Right cardiac atrium (tissue), 5 donors: Measurements from ENCODE around the gene OTOG. TPM values are rescaled to one million over a fixed set of nuclear protein-coding genes. Genes with fewer than 3 reads are reported as not detected.
A peak's percentile ranks its signal among the peaks of the same experiment; 100 is the strongest.

ENCODE experiments used
- ATAC-seq, 2 donors: fragments of 200-7000 bp; cut with Tn5 transposase; one replicate each; pipeline versions ENCODE4 v1.8.0 to v1.9.1; 2020; ENCODE audit warnings: moderate library complexity in 2 of 2, mild to moderate bottlenecking in 1 of 2
- DNase-seq, 3 donors: peaks; one replicate each; pipeline ENCODE4 v3.0.0-alpha.2; 2020
- H3K27ac ChIP-seq: one replicate; pipeline ENCODE4 v1.5.1; 2013; ENCODE audit warnings: mild to moderate bottlenecking, low read length, control low read depth, moderate library complexity
- H3K27me3 ChIP-seq: one replicate; pipeline ENCODE4 v1.6.1; 2013; ENCODE audit not compliant: control insufficient read depth, insufficient read depth
- H3K4me1 ChIP-seq: one replicate; pipeline ENCODE4 v1.6.1; 2013; ENCODE audit warnings: low read length; ENCODE audit not compliant: control insufficient read depth, insufficient read depth
- H3K4me3 ChIP-seq: one replicate; pipeline ENCODE4 v1.5.1; 2013; ENCODE audit warnings: low read length, control low read depth
- H3K9me3 ChIP-seq: one replicate; pipeline ENCODE4 v1.6.1; 2013; ENCODE audit warnings: low read length; ENCODE audit not compliant: control insufficient read depth
- WGBS: extraction: QIAGEN DNeasy Blood & Tissue Kit; methylation state at CpG from one replicate; pipeline ENCODE4 v1.1.7; 2013; 5-methylcytosine and 5-hydroxymethylcytosine counted together
- intact Hi-C, 4 donors: fragments of 100-400 bp; cut with DNase I; formaldehyde crosslinking; loops; one replicate each; pipeline versions ENCODE4 v1.11.0 to v1.14.0; 2022 to 2023
- polyA plus RNA-seq: library from polyadenylated mRNA; stranded (reverse); fragments of 200-250 nt; gene quantifications from one replicate; pipeline ENCODE4 v1.2.3, GENCODE V29; 2013
- total RNA-seq, 4 donors: library from RNA; stranded (reverse); fragmentation: NEBNext Ultra II Directional; extraction: Animal tissue kit (Norgen Biotek cat#: 25700); gene quantifications; one replicate each; pipeline ENCODE4 v1.2.1, GENCODE V29; 2021
- donor health status: healthy with polysubstance abuse.
- donor health status: DM: no; HTN: yes; CAD: no.
- donor health status: DM: no; HTN: no; CAD: no.
- donor health status: DM: no; HTN: yes; CAD: no; lungs with severe emphysema.
- donor health status: DM: yes; HTN: yes; CAD: no.

OTOG gene
- total and polyA plus RNA-seq, 5 donors, result not detected

DNA sequence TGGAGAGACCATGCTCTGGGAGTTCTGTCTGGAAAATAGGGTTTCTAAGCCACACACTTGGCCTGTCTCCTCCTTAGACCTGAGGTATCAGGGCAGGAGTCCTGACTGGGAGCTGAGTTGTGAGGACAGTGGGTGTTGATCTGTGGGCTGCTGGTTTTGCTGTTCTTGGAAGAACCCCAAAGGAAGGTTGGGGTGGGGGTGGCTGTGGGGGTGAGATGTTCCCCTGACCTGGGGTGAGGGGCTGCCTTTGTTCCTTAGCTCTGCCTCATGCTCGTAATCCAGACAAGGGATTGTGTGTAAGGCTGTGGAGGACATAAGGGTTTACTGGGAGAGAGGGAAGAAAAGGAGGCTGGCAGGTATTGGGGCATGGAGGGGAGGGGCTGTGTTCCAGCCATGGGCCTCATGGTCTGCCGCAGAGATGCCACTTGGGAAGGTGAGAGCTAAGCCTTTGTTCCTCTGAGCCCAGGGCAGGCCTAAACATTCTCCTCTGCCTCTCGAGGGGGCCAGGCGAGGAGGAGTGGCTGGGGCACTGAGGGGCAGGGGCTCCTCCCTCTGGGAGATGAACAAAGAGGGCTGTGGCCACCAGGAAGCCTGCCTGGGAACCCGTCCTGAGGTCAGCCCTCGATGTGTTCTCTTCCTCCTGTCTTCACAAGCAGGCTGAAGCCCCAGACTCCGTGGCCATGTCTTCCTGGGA, 4.4 kb downstream of the OTOG start:
- Histone ChIP-seq H3K27ac (no peak overlapping the region), H3K4me1 (no peaks in the 10 kb centered on the region), H3K4me3 (no peak overlapping the region), H3K9me3 (no peaks in the 10 kb centered on the region), H3K27me3 (no peaks in the 10 kb centered on the region)
- DNase-seq (no peak), ATAC-seq (no peak)
- intact Hi-C loops, result no loop called here
- 66% methylated on average over 7 of the region's 7 CpGs for WGBS

DNA sequence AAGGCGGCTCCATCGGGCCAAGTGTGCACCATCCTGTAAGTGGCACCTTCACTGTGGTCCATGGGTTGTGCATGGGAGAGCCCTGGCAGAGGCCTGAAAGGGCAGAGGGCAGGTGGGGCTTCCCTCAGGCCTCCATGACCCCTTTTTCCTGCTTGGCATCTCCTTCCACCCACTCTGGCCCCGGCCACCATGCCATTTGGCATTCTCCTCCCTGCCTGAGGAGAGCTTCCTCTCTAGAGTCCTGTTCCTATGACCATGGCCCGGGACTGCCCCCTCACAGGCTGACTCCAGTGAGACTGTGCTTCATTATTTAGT, 4.9 kb downstream of the OTOG start:
- H3K4me1 ChIP-seq, result no peaks in the 10 kb centered on the region
- H3K9me3 ChIP-seq, result no peaks in the 10 kb centered on the region
- intact Hi-C loops, result no loop called here
- H3K27me3 ChIP-seq, result no peaks in the 10 kb centered on the region
- 83% methylated on average over 4 of the region's 4 CpGs for WGBS
- ATAC-seq, result no peak
- no peak overlapping the region for H3K4me3 ChIP-seq
- DNase-seq, result no peak
- H3K27ac ChIP-seq, result no peak overlapping the region

DNA sequence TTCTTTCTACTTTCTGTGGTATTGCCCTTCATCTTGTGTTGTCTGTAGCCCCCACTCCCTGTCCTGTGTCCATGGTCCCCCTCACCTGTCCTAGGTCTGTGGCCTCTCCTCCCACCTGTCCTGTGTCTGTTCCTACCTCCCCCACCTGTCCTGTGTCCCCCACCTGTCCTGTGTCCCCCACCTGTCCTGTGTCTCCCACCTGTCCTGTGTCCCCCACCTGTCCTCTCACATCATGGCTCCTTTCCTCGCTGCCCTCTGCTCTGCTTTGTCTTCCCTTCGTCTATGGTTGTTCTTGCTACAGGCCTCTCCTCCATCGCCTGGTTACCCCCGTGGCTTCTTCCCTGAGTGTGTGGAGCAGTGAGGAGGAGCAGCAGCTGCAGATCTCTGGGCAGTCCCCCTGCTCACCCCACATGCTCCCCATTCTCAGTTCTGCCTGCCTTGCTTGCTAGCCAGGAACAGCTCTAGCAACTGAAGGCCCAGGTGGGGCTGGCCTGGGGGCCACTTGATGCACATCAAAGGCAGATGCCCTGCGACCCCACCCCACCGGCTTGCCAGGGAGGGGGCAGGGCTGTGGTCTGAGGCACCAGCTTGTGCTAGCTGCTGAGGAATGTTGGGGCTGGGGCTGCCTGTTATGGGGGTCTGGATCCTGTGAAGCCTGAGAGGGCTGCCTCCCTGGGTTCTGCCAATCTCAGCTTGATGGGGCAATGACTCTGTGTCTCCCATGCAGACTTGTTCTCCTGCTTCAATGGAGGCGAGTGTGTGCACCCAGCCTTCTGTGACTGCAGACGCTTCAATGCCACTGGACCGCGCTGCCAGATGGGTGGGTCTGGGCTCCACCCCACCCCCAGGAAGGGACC, 5.6 kb downstream of the OTOG start:
- ATAC-seq, result peak in 1 of 2 donors; percentile 51
- Histone ChIP-seq H3K9me3 (no peaks in the 10 kb centered on the region), H3K4me1 (no peaks in the 10 kb centered on the region), H3K27me3 (no peaks in the 10 kb centered on the region), H3K27ac (no peak overlapping the region), H3K4me3 (no peak overlapping the region)
- DNase-seq, result no peak
- WGBS, result 84% methylated on average over 10 of the region's 10 CpGs
- intact Hi-C loops, result no loop called here

DNA sequence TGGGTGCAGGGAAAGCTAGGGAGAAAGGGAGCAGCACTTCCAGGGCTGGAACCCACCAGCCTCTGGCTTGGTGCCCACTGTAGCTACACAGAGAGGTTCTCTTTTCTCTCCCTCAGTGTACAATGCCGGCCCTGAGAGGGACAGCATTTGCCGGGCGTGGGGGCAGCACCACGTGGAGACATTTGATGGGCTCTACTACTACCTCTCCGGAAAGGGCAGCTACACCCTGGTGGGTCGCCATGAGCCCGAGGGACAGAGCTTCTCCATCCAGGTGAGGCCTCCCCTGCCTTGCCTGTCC, 6.1 kb downstream of the OTOG start:
- 87% methylated on average over 7 of the region's 7 CpGs for whole genome bisulfite sequencing
- H3K27me3 ChIP-seq, result no peaks in the 10 kb centered on the region
- no peaks in the 10 kb centered on the region for H3K9me3 ChIP-seq

DNA sequence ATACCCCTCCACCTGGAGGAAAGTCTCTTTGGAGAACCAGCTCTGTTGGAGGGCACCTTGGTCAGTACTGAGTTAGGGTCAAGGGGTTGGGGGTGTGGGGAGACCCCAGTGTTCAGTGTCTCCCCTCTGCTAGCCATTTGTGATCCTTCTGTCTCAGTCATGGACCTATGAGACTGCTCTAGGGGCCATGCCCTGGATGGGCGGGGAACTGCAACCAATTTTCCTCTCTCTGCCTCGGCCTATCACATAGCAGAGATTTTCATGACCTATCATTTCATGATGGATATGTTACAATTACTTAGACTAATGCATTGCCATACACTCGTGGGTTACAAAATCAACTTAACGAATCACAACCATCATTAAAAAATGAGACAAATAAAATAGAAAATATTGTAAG, 7.4 kb downstream of the OTOG start:
- WGBS, result 89% methylated on average over 4 of the region's 4 CpGs
- Histone ChIP-seq H3K27ac (no peak overlapping the region), H3K4me1 (no peaks in the 10 kb centered on the region), H3K9me3 (no peaks in the 10 kb centered on the region), H3K27me3 (no peaks in the 10 kb centered on the region), H3K4me3 (no peak overlapping the region)
- DNase-seq (no peak), ATAC-seq (no peak)
- intact Hi-C loops, result no loop called here

More for the DNA sequence above, 6.1 kb downstream of the OTOG start:
- no peak for DNase-seq
- no peak overlapping the region for H3K27ac ChIP-seq
- H3K4me3 ChIP-seq, result no peak overlapping the region
- intact Hi-C loops, result no loop called here
- ATAC-seq, result no peak
- H3K4me1 ChIP-seq, result no peaks in the 10 kb centered on the region

DNA sequence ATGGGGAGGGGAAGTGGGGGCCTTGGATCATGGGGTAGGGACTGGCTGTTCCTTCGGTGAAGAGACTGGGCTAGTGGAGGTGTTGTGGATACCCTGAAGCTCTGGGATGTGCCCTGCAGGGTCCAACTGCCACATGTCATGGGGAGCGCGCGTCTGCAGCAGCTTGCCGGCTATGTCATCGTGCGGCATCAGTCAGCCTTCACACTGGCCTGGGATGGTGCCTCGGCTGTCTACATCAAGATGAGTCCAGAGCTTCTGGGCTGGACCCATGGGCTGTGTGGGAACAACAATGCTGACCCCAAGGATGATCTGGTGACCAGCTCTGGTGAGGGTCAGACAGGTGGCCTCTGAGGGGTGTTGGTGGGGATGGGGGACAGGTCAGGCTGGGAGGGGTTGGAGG, 9.9 kb downstream of the OTOG start:
- Histone ChIP-seq H3K4me3 (no peak overlapping the region), H3K27me3 (no peaks in the 10 kb centered on the region), H3K27ac (no peak overlapping the region), H3K4me1 (no peaks in the 10 kb centered on the region), H3K9me3 (no peaks in the 10 kb centered on the region)
- DNase-seq, result no peak
- ATAC-seq, result no peak
- intact Hi-C loops, result no loop called here
- WGBS, result 93% methylated on average over 8 of the region's 8 CpGs

DNA sequence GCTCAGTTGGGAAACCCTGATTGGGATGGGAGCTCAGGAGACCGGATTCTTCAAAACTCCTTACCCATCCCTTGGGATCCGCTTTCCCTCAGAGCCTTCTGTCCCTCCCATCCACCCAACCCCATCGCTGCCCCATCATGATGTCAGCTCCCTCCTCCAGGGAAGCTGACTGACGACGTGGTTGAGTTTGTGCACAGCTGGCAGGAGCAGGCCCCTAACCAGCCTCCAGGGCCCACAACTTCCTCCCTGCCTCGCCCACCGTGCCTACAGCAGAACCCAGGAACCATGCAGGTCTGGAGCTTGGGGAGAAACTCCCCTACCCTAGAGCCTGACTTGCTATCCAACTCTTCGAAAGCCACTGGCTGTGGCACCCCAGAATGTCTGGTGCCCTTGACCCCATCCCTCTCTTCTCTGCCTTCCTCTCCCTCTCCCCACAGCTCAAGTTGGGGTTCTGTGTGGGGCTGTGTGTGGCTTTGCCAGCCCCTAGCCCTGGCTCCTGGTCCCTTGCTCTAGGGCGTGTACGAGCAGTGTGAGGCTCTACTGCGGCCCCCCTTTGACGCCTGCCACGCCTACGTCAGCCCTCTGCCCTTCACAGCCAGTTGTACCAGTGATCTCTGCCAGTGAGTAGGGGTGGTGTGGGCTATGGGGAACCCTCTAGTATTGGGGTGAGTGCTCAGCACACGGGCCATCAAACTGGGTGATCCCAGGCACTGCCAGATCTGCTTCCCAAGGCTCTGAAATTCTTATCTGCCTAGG, 11.1 kb downstream of the OTOG start:
- Histone ChIP-seq H3K9me3 (no peaks in the 10 kb centered on the region), H3K27ac (no peak overlapping the region), H3K27me3 (no peaks in the 10 kb centered on the region), H3K4me1 (no peaks in the 10 kb centered on the region), H3K4me3 (no peak overlapping the region)
- DNase-seq (no peak), ATAC-seq (no peak)
- 85% methylated on average over 15 of the region's 15 CpGs for WGBS
- intact Hi-C loops, result no loop called here

DNA sequence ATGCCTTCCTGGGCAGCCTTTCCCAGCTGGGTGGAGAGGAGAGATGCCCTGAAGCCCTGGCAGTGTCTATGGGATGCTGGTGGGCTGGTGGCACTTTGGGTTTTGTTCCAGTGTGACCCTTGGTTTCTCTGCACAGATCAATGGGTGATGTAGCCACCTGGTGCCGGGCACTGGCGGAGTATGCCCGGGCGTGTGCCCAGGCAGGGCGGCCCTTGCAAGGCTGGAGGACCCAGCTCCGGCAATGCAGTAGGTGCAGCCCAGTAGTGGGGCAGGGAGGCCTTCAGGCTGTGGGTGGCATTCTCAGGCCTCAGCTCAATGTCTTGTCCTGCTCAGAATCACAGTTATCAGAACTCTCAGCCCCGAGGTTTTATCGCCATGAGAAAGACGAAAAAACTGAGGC, 11.9 kb downstream of the OTOG start:
- ATAC-seq, result no peak

DNA sequence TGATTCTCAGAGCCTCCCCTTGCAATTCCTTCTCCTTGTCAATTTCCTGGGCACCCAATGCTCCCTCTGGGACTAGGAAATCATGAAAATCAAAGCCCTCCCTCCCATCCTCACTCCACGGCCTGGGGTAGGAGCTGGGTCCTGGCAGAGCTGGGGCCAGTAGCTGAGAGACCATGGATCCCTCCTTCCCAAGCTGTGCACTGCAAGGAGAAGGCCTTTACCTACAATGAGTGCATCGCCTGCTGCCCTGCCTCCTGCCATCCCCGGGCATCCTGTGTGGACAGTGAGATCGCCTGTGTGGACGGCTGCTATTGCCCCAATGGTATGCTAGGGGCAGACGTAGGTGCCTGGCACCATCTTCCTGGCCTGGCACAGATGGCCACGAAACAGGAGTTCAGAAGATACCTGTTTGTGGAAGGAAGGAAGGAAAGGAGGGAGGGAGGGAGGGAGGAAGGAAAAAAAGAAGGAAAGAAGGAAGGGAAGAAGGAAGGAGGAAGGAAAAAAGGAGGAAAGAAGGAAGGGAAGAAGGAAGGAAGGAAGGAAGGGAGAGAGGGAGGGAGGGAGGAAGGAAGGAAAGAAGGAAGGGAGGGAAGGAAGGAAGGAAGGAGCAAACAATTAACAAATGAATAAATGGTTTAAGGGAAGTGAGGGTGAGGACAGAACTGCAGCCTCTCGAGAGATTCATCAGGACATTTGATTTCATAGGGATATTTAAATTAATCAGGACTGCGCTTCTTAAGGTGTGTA, 12.5 kb downstream of the OTOG start:
- Histone ChIP-seq H3K4me1 (no peaks in the 10 kb centered on the region), H3K27ac (no peak overlapping the region), H3K9me3 (no peaks in the 10 kb centered on the region), H3K27me3 (no peaks in the 10 kb centered on the region), H3K4me3 (no peak overlapping the region)
- intact Hi-C loops, result no loop called here
- 77% methylated on average over 9 of the region's 9 CpGs for WGBS
- no peak for ATAC-seq
- DNase-seq, result no peak

More for the DNA sequence above, 11.9 kb downstream of the OTOG start:
- 84% methylated on average over 9 of the region's 9 CpGs for WGBS
- no peak overlapping the region for H3K4me3 ChIP-seq
- no peak for DNase-seq
- no peaks in the 10 kb centered on the region for H3K9me3 ChIP-seq
- H3K27ac ChIP-seq, result no peak overlapping the region
- no peaks in the 10 kb centered on the region for H3K4me1 ChIP-seq
- H3K27me3 ChIP-seq, result no peaks in the 10 kb centered on the region
- intact Hi-C loops, result no loop called here

DNA sequence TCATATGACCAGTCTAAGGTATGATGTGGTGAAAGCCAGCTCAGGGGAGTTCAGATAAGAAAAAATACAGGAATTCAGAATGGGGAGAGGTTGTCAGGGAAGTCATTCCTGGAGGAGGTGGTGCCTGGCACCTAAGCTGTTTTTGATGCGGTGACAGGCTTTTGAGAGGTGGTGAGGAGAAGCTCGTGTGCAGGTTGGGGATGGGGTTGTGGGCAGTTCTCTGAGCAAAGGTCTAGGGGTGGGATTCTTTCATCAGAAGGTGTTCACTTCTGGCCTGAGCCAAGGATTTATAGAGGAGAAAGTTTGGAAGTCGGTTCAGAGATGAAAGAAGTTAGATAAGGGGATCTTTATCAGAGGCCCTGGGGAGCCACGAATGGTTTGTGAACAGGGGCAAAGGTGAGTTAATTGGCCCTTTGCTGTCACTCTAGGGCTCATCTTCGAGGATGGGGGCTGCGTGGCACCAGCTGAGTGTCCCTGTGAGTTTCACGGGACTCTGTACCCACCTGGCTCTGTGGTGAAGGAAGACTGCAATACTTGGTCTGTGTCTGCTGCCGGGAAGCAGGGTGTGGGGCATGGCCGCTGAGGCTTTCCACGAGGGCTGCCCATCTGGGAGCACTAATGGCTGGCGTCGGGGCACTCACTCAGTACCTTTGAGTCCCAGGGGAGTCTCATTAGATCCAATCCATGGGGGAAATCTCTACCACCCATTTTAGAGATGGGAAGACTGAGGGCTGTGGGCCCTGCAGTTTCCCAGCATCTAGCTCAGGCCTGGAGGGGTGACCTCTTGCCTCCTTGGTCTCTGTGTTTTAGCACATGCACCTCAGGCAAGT, 13.4 kb downstream of the OTOG start:
- H3K27ac ChIP-seq, result no peak overlapping the region
- intact Hi-C loops, result no loop called here
- no peak for DNase-seq
- no peaks in the 10 kb centered on the region for H3K4me1 ChIP-seq
- WGBS, result 56% methylated on average over 12 of the region's 12 CpGs
- no peak overlapping the region for H3K4me3 ChIP-seq
- no peak for ATAC-seq
- no peaks in the 10 kb centered on the region for H3K27me3 ChIP-seq
- no peaks in the 10 kb centered on the region for H3K9me3 ChIP-seq
